Measurements from ENCODE around the gene AMIGO3.

Gene AMIGO3

GRCh38 chr3:49667701-49668413 lies 51.6 kb downstream of the AMIGO3 start:
- Histone ChIP-seq H3K9me3 (ENCODE audit: insufficient read depth, low read length, severe bottlenecking) (no peaks in the 10 kb centered on the region), H3K27ac (ENCODE audit: low read length) (no peak overlapping the region), H3K4me2 (ENCODE audit: insufficient read depth, low read length) (no peak overlapping the region), H3K27me3 (ENCODE audit: insufficient read depth, low read length, poor library complexity) (no peaks in the 10 kb centered on the region), H4K20me1 (ENCODE audit: insufficient read depth, low read length) (peaks cover 7% of the 10 kb centered on the region; the same call in 1 of the 2 replicates), H3K9ac (ENCODE audit: low read depth, low read length) (no peak overlapping the region), H3K79me2 (ENCODE audit: insufficient read depth, low read length) (no peaks in the 10 kb centered on the region), H3K4me1 (ENCODE audit: insufficient read depth, low read length) (peaks cover 7% of the 10 kb centered on the region; the same call in 1 of the 2 replicates), H3K4me3 (ENCODE audit: low read depth in 1 of 2, low read length in 2 of 2) (no peak overlapping the region), H3K36me3 (ENCODE audit: insufficient read depth, low read length) (no peaks in the 10 kb centered on the region), H2AFZ (ENCODE audit: low read depth, low read length) (no peak overlapping the region)
- no peak for ATAC-seq (ENCODE audit: insufficient read depth, low read depth)
- no peak for DNase-seq
- no peak for TF ChIP-seq EZH2 (IDR thresholded peaks at IDR 0.05; ENCODE audit: borderline replicate concordance, low read depth, low read length, severe bottlenecking)
- no peak for TF ChIP-seq CTCF (IDR thresholded peaks at IDR 0.05; ENCODE audit: borderline replicate concordance, extremely low read depth, low read length, poor library complexity, severe bottlenecking)
